HG03571 (cell line): ENCODE data around the gene INTS11.

Experiments used
- ATAC-seq: cut with Tn5 transposase; IDR thresholded peaks from one replicate; pipeline ENCODE4 v1.9.1; 2021; ENCODE audit not compliant: unreplicated experiment

INTS11 gene

GRCh38 chr1:1272341-1273208 is 51.9 kb downstream of the INTS11 start:
- ATAC-seq, result no peak

GRCh38 chr1:1270813-1271212 is 53.6 kb downstream of the INTS11 start:
- ATAC-seq, result no peak

- ATAC-seq, result no peak
These were observed 56.2 kb downstream of the INTS11 start for GRCh38 chr1:1268284-1268682.

DNA sequence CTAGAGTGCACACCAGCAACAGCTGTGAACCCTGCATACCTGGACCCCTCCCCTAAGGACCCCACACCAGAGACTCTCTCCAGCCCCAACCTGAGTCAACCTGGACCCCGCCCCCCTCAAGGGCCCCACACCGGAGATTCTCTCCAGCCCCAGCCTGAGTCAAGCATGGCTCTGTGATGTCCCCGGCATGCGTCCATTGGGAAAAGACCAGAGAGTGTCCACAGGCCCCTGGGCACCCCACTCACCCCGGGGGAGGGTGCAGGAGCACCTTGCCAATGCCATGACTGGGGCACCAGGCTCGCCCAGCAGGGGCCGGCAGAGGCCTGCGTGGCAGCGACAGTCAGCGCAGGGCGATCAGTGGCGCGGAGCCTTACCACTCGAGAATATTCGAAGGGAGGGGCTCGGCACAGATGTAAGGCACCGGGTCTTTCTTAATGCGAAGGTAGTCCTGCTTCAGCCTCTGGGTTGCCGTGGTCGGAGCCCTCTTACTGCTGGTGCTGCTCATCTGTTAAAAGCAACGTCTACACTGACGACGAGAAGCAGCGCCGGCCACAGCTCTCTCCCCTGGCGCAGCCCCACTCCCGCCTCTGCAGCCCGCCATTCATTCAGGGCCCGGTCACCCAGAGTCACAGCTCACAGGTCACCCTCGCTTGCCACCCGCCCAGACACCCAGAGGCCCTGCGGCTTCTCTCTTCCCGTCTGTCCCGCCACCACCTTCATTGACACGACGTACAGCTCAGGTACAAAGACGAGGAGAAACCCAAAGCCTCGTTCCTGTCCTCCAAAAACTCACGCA is 56.8 kb downstream of the INTS11 start:
- no peak for ATAC-seq

GRCh38 chr1:1264868-1265272 is 59.6 kb downstream of the INTS11 start:
- no peak for ATAC-seq

GRCh38 chr1:1264026-1264425 is 60.4 kb downstream of the INTS11 start:
- ATAC-seq, result no peak

DNA sequence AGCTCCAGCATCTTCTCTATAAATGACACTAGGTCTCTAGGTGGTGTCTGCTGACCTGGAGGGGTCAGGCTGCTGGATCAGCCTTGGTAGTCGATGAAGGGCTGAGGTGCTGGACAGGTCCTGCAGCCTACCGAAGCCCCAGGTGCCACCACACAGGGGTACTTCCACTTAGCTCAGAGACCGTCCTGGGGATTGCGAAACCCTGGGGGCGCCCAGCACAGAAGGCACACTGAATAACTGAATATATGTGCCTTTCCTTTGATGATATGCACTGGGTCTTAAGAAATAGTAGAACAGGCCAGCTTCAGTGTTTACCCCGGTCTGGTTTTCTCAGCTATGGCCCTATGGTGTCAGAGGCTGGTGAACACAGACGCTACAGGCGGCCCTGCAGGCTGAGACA is 61.7 kb downstream of the INTS11 start:
- no peak for ATAC-seq

GRCh38 chr1:1262071-1262470 is 62.4 kb downstream of the INTS11 start:
- ATAC-seq, result no peak
